DOHH2 (cell line): ENCODE results near the gene ITGA11.

Experiments
- CTCF ChIP-seq: fragments of 200-600 bp; sonication (generic); IDR thresholded peaks from one replicate; pipeline ENCODE4 v1.5.1; 2014; ENCODE audit warnings: antibody characterized with exemption, mild to moderate bottlenecking, low read depth, low read length; ENCODE audit not compliant: poor library complexity, severe bottlenecking
- EZH2phosphoT487 ChIP-seq: fragments of 200-600 bp; sonication (generic); IDR thresholded peaks from 2 replicates; pipeline ENCODE4 v1.6.1; 2017; ENCODE audit warnings: borderline replicate concordance, mild to moderate bottlenecking, antibody characterized with exemption, low read length, moderate library complexity, mixed read lengths

- no peak for TF ChIP-seq CTCF
- TF ChIP-seq EZH2phosphoT487, result no peak
Observed at GRCh38 chr15:68401496-68402431, 30.2 kb downstream of the ITGA11 start.
